K562 (cell line): Measurements from ENCODE around the gene RABGAP1L. TPM values are rescaled to one million over a fixed set of nuclear protein-coding genes. Genes with fewer than 3 reads are reported as not detected.

Experiments used
- BRCA1 ChIP-seq, 2 experiments: fragments of 450-650 bp in 1 of 2; sonication (generic) in 1 of 2; formaldehyde crosslinking in 1 of 2; IDR thresholded peaks; 2 replicates each; pipeline versions ENCODE4 v1.5.0 to v1.6.1; 2017 to 2020; ENCODE audit warnings: mild to moderate bottlenecking in 1 of 2, missing genetic modification reagents in 1 of 2
- BRF1 ChIP-seq: IDR thresholded peaks from 3 replicates; pipeline ENCODE4 v1.6.1; 2011; ENCODE audit warnings: borderline replicate concordance, mild to moderate bottlenecking; ENCODE audit not compliant: insufficient read length; ENCODE audit errors: extremely low read depth
- CHD7 ChIP-seq: fragments of 200-600 bp; sonication (generic); IDR thresholded peaks from one replicate; pipeline ENCODE4 v1.6.1; 2012; ENCODE audit warnings: mild to moderate bottlenecking, low read depth, low read length, inconsistent platforms
- DDX20 ChIP-seq: fragments of 450-650 bp; IDR thresholded peaks from 2 replicates; pipeline ENCODE4 v1.6.1; 2016; ENCODE audit warnings: missing genetic modification characterization, low read depth, mild to moderate bottlenecking, missing compliant biosample characterization, moderate library complexity
- HCFC1 ChIP-seq: IDR thresholded peaks from 2 replicates; pipeline ENCODE4 v1.6.1; 2012; ENCODE audit warnings: low read depth, low read length, improper control_type of control experiment
- MIER1 ChIP-seq: fragments of 450-650 bp; IDR thresholded peaks from 2 replicates; pipeline ENCODE4 v1.6.1; 2016; ENCODE audit warnings: antibody characterized with exemption, mild to moderate bottlenecking, low read depth
- PBX2 ChIP-seq, 2 experiments: IDR thresholded peaks in 1 of 2; conservative IDR thresholded peaks in 1 of 2; 2 replicates each; pipeline ENCODE4 v1.6.1; 2016; ENCODE audit warnings: low read depth in 2 of 2, mild to moderate bottlenecking in 1 of 2, missing compliant biosample characterization in 1 of 2, missing genetic modification characterization in 1 of 2, moderate library complexity in 1 of 2
- STAG1 ChIP-seq: sonication (generic); formaldehyde crosslinking; IDR thresholded peaks from 2 replicates; pipeline ENCODE4 v1.5.0; 2020; ENCODE audit warnings: missing genetic modification reagents, borderline replicate concordance
- TBL1XR1 ChIP-seq, 2 experiments: IDR thresholded peaks; 2 replicates each; pipeline ENCODE4 v1.6.1; 2012; ENCODE audit warnings: improper control_type of control experiment in 2 of 2, low read length in 2 of 2, mild to moderate bottlenecking in 1 of 2
- ZNF277 ChIP-seq: fragments of 250-450 bp; sonication (Bioruptor Pico); IDR thresholded peaks from 2 replicates; pipeline ENCODE4 v1.8.0; 2022; ENCODE audit warnings: inconsistent platforms, mild to moderate bottlenecking, moderate library complexity, borderline replicate concordance
- ZNF77 ChIP-seq: fragments of 250-450 bp; sonication (Bioruptor Pico); IDR thresholded peaks from 2 replicates; pipeline ENCODE4 v1.5.0; 2020
- polyA plus RNA-seq, 8 experiments: library from polyadenylated mRNA; depleted of rRNA in 4 of 8; stranded (reverse) in 5 of 8; unstranded in 3 of 8; fragments of >200 nt; fragmentation: Nextera tagmentation in 2 of 8; fragmentation: Illumina TruSeq in 1 of 8; extraction: Ambion mirVana in 2 of 8; extraction: Trizol in 1 of 8; gene quantifications; 2 replicates each; pipeline versions ENCODE4 v1.2.1 to v1.2.3, GENCODE V29; 2011 to 2014; ENCODE audit warnings: inconsistent platforms in 1 of 8, missing spikeins in 1 of 8
- total RNA-seq, 7 experiments: library from RNA; depleted of rRNA in 6 of 7; stranded (reverse); fragments of >200 nt in 6 of 7; fragmentation: Illumina TruSeq in 2 of 7; extraction: Trizol in 2 of 7; gene quantifications; 2 replicates each; pipeline versions ENCODE4 v1.2.1 to v1.2.3, GENCODE V29; 2011 to 2021; ENCODE audit warnings: low replicate concordance in 1 of 7

RABGAP1L gene
- total and polyA plus RNA-seq, 9 of the 15 experiments (the other 6 are each of a cell fraction or from before 2014, with no cell fraction given) = 16.5 to 44.9 (median 26.7) TPM

GRCh38 chr1:174964261-174964971 lies 805.1 kb downstream of the RABGAP1L start (continued):
- TF ChIP-seq CHD7 (peak; percentile 61), DDX20 (no peak), HCFC1 (no peak), ZNF277 (no peak), MIER1 (no peak), BRF1 (no peak), TBL1XR1 (IDR thresholded peaks at IDR 0.05; ENCODE audit: low read length in 2 of 2) (no peak; a peak in 1 of 4 replicates), STAG1 (CRISPR knock-in tag) (no peak), ZNF77 (CRISPR knock-in tag) (no peak), PBX2 (CRISPR knock-in tag; IDR thresholded peaks at IDR 0.05; ENCODE audit: low read depth) (no peak), PBX2 (tag; conservative IDR thresholded peaks at IDR 0.05; ENCODE audit: low read depth) (no peak), BRCA1 (IDR thresholded peaks at IDR 0.05) (no peak), BRCA1 (CRISPR knock-in tag; IDR thresholded peaks at IDR 0.05) (no peak)
